ENCODE data around the gene PEAK1.

GRCh38 chr15:77387365-77388105, 32.4 kb downstream of the PEAK1 start:
- TF ChIP-seq POLR2A (IDR thresholded peaks at IDR 0.05), result no peak
- no peak for TF ChIP-seq CTCF (IDR thresholded peaks at IDR 0.05)
- no peak for TF ChIP-seq POLR2AphosphoS5 (IDR thresholded peaks at IDR 0.05; ENCODE audit: insufficient read depth in 1 of 2, low read depth in 1 of 2)

All from vagina (tissue), 2 donors.